Lower lobe of right lung (tissue), 2 donors: ENCODE results near the gene ATXN3L. TPM values are rescaled to one million over a fixed set of nuclear protein-coding genes. Genes with fewer than 3 reads are reported as not detected.

Experiments used
- ATAC-seq, 2 donors: fragments of 200-7000 bp; cut with Tn5 transposase; one replicate each; pipeline ENCODE4 v1.9.1; 2020 to 2022; ENCODE audit warnings: mild to moderate bottlenecking in 2 of 2, moderate library complexity in 2 of 2
- DNase-seq: peaks from one replicate; pipeline ENCODE4 v3.0.0-alpha.2; 2020
- H3K27ac ChIP-seq: fragments of 200-600 bp; one replicate; pipeline ENCODE4 v1.8.0; 2022
- H3K27me3 ChIP-seq: fragments of 200-600 bp; one replicate; pipeline ENCODE4 v1.8.0; 2022; ENCODE audit warnings: low read depth
- H3K36me3 ChIP-seq: fragments of 200-600 bp; one replicate; pipeline ENCODE4 v1.8.0; 2022; ENCODE audit warnings: mild to moderate bottlenecking
- H3K4me1 ChIP-seq: fragments of 200-600 bp; one replicate; pipeline ENCODE4 v1.8.0; 2022
- H3K4me3 ChIP-seq: fragments of 200-600 bp; one replicate; pipeline ENCODE4 v1.8.0; 2022; ENCODE audit warnings: mild to moderate bottlenecking
- H3K9me3 ChIP-seq: fragments of 200-600 bp; one replicate; pipeline ENCODE4 v1.8.0; 2022
- intact Hi-C: fragments of 100-400 bp; cut with DNase I; formaldehyde crosslinking; loops from one replicate; pipeline ENCODE4 v1.11.0; 2022
- total RNA-seq: library from RNA; stranded (reverse); fragmentation: NEBNext Ultra II Directional; extraction: Animal tissue kit (Norgen Biotek cat#: 25700); gene quantifications from one replicate; pipeline ENCODE4 v1.2.1, GENCODE V29; 2021
- TF ChIP-seq, protein P1 (sequence below): fragments of 200-600 bp; IDR thresholded peaks from one replicate; pipeline ENCODE4 v1.8.0; 2022; ENCODE audit warnings: antibody characterized with exemption, mild to moderate bottlenecking
- donor health status: DM: no; HTN: yes; CAD: no; lungs with severe emphysema.

ATXN3L gene
- total RNA-seq, 1 donor from 2014 or later: not detected

DNA sequence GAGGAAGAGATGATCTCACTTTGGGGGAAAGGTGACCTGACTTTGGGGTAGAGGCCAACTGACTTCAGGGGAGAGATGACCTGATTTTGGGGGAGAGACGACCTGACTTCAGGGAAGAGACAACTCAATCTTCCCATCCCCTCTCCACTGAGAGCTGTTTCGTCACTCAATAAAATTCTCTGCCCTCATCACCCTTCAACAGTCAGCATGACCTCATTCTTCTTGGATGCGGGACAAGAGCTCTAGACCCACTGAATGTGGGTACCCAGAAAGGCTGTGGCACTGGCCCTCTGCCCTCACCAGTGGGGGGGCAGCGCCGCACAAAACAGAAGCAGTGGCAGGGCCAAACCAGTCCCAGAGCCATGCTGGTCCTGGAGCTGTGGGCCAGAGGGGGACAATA, 34.6 kb downstream of the ATXN3L start:
- H3K27me3 ChIP-seq: no peaks in the 10 kb centered on the region
- H3K4me1 ChIP-seq: no peaks in the 10 kb centered on the region
- no peak overlapping the region for H3K4me3 ChIP-seq
- no peaks in the 10 kb centered on the region for H3K36me3 ChIP-seq
- H3K9me3 ChIP-seq: no peaks in the 10 kb centered on the region
- DNase-seq (no peak), ATAC-seq (no peak)
- TF ChIP-seq, protein P1, sequence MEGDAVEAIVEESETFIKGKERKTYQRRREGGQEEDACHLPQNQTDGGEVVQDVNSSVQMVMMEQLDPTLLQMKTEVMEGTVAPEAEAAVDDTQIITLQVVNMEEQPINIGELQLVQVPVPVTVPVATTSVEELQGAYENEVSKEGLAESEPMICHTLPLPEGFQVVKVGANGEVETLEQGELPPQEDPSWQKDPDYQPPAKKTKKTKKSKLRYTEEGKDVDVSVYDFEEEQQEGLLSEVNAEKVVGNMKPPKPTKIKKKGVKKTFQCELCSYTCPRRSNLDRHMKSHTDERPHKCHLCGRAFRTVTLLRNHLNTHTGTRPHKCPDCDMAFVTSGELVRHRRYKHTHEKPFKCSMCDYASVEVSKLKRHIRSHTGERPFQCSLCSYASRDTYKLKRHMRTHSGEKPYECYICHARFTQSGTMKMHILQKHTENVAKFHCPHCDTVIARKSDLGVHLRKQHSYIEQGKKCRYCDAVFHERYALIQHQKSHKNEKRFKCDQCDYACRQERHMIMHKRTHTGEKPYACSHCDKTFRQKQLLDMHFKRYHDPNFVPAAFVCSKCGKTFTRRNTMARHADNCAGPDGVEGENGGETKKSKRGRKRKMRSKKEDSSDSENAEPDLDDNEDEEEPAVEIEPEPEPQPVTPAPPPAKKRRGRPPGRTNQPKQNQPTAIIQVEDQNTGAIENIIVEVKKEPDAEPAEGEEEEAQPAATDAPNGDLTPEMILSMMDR: no peak
- intact Hi-C loops: no loop called here
- no peak overlapping the region for H3K27ac ChIP-seq

DNA sequence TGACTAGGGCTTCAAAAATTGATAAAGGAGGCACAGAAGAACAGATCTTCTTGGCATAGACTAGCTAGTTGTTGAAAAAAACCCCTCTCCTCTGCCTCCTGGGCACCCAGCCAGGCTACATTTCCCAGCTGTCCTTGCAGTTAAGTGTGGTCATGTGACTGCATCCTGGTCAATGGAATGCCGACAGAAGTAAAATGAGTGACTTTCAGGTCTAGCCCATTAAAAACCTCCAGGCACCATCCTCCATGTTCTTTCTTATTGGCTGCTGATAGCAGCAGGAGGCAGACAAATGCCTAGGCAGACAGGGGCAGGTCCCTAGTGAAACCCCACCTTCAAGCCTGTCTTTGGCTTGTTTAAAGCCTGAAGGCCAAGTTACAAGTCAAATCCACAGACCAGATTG, 35.3 kb downstream of the ATXN3L start:
- Histone ChIP-seq H3K36me3 (no peaks in the 10 kb centered on the region), H3K27me3 (no peaks in the 10 kb centered on the region), H3K4me3 (no peak overlapping the region), H3K4me1 (no peaks in the 10 kb centered on the region), H3K9me3 (no peaks in the 10 kb centered on the region), H3K27ac (no peak overlapping the region)
- intact Hi-C loops: no loop called here
- TF ChIP-seq, protein P1: no peak
- ATAC-seq (no peak), DNase-seq (no peak)

DNA sequence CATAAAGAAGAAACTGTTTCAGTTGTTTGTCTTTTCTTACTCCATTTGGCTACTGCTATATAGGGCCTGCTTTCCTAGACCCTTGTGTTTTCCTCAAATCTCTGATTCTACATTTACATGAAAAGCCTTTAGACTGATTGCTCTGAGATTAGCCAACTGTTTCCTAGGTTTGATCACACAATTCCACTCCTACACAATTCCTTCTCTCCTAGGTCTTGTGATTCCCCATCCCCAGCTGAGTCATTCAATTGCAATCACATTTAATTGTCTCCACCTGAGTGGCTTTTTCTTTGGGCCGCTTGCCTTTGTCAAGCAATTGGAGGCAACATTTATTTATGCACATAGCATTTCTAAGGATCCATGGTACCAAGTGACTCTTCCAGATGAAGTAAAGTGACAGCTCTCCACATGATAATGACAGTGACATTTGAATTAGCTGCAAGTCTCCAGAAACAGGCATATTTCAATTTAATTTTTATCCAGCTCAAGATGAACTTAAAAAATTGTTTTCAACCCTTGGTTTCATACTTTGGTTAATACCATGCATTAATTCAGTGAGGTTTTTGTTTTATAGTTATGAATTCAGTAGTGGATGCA, 35.8 kb downstream of the ATXN3L start:
- Histone ChIP-seq H3K9me3 (no peaks in the 10 kb centered on the region), H3K4me3 (no peak overlapping the region), H3K4me1 (no peaks in the 10 kb centered on the region), H3K36me3 (no peaks in the 10 kb centered on the region), H3K27ac (no peak overlapping the region), H3K27me3 (no peaks in the 10 kb centered on the region)
- DNase-seq: no peak
- intact Hi-C loops: no loop called here
- ATAC-seq: no peak
- TF ChIP-seq, protein P1: no peak

DNA sequence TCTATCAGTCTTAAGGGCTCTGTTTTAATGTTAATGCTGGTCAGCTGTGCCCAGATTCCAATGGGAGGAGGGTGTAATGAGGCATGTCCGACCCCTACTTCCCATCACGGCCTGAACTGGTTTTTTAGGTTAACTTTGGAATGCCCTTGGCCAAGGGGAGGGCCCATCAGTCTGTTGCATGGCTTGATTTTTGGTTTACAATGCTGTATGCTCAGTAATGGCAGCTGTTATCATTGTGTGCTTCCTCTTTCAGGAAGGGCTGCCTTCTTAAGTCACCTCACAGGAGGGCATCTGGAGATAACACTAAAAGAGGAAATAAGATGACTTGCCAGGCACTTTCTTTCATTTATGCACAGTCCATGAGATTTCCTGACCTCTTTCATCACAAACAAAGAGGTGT, 36.3 kb downstream of the ATXN3L start:
- H3K27me3 ChIP-seq: no peaks in the 10 kb centered on the region
- no peak for ATAC-seq
- H3K27ac ChIP-seq: no peak overlapping the region
- TF ChIP-seq, protein P1: no peak
- H3K4me3 ChIP-seq: no peak overlapping the region
- H3K9me3 ChIP-seq: no peaks in the 10 kb centered on the region
- DNase-seq: no peak
- intact Hi-C loops: no loop called here
- no peaks in the 10 kb centered on the region for H3K36me3 ChIP-seq
- H3K4me1 ChIP-seq: no peaks in the 10 kb centered on the region

DNA sequence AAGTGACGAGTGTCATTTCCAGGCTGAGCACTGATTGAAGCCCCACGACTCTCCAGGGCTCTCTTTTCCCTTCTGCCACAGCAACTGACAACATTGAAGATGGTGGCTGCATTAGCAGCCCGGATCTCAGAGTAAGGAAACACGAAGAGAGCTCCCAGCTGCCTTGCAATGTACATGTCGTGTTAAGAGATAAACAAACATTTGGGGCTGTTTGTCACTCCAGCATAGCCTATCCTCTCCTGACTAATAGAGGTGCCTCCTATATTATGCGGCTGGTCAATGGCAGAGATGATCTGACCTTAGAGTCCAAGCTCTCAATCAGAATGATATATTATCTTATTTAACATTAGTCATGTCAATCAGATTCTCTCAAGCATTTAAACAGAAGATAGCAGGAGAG, 38.6 kb downstream of the ATXN3L start:
- no peak overlapping the region for H3K27ac ChIP-seq
- TF ChIP-seq, protein P1: no peak
- no peak overlapping the region for H3K4me3 ChIP-seq
- intact Hi-C loops: no loop called here
- no peaks in the 10 kb centered on the region for H3K9me3 ChIP-seq
- no peaks in the 10 kb centered on the region for H3K27me3 ChIP-seq
- DNase-seq: no peak
- no peaks in the 10 kb centered on the region for H3K4me1 ChIP-seq
- no peaks in the 10 kb centered on the region for H3K36me3 ChIP-seq
- no peak for ATAC-seq
